Cardiac muscle cell (in vitro differentiated cells and primary cell): Measurements from ENCODE around the gene CACNA1H. TPM values are rescaled to one million over a fixed set of nuclear protein-coding genes. Genes with fewer than 3 reads are reported as not detected.

Experiments used
- DNase-seq, 2 donors: peaks; one replicate each; pipeline versions ENCODE4 v3.0.0 to v3.0.0-alpha.2; 2010 to 2017; ENCODE audit warnings: low read depth in 1 of 2, low spot score in 1 of 2
- H3K27ac ChIP-seq: fragments of 200-600 bp; sonication (generic); 2 replicates; pipeline ENCODE4 v1.5.1; 2016
- H3K27me3 ChIP-seq: fragments of 200-600 bp; sonication (generic); 2 replicates; pipeline ENCODE4 v1.6.0; 2016; ENCODE audit warnings: control low read depth
- H3K36me3 ChIP-seq: fragments of 200-600 bp; sonication (generic); 2 replicates; pipeline ENCODE4 v1.5.1; 2016; ENCODE audit warnings: control low read depth
- H3K4me1 ChIP-seq: fragments of 200-600 bp; sonication (generic); 2 replicates; pipeline ENCODE4 v1.8.1; 2017; ENCODE audit warnings: low read depth, mild to moderate bottlenecking, mixed run types
- H3K4me3 ChIP-seq: fragments of 200-600 bp; sonication (generic); 2 replicates; pipeline ENCODE4 v1.5.1; 2016; ENCODE audit warnings: mild to moderate bottlenecking
- H3K9me3 ChIP-seq: fragments of 200-600 bp; sonication (generic); 2 replicates; pipeline ENCODE4 v1.5.1; 2017; ENCODE audit warnings: low read depth, mild to moderate bottlenecking, control low read depth
- CTCF ChIP-seq: IDR thresholded peaks from 2 replicates; pipeline ENCODE4 v1.5.1; 2012; ENCODE audit warnings: low read depth, mild to moderate bottlenecking, low read length
- polyA plus RNA-seq: library from polyadenylated mRNA; unstranded; fragments of >200 nt; fragmentation: Nextera tagmentation; extraction: Ambion mirVana; gene quantifications from 2 replicates; pipeline ENCODE4 v1.2.1, GENCODE V29; 2016
- total RNA-seq: library from RNA; depleted of rRNA; stranded (reverse); fragments of >200 nt; gene quantifications from 2 replicates; pipeline ENCODE4 v1.2.3, GENCODE V29; 2016

Gene CACNA1H
- total and polyA plus RNA-seq, 2 experiments from 2014 or later: 8.9 to 66.1 TPM

- Histone ChIP-seq H3K9me3 (no peaks in the 10 kb centered on the region), H3K27ac (no peak overlapping the region), H3K4me3 (no peak overlapping the region), H3K36me3 (peaks cover 2% of the 10 kb centered on the region), H3K27me3 (no peaks in the 10 kb centered on the region), H3K4me1 (no peaks in the 10 kb centered on the region)
- no peak for TF ChIP-seq CTCF
- no peak for DNase-seq
Observed at GRCh38 chr16:1213796-1214372, 61.0 kb downstream of the CACNA1H start.

GRCh38 chr16:1214719-1215118 is 61.8 kb downstream of the CACNA1H start:
- Histone ChIP-seq H3K4me1 (no peaks in the 10 kb centered on the region), H3K9me3 (no peaks in the 10 kb centered on the region), H3K4me3 (no peak overlapping the region), H3K36me3 (peaks cover 2% of the 10 kb centered on the region), H3K27ac (no peak overlapping the region), H3K27me3 (no peaks in the 10 kb centered on the region)
- no peak for DNase-seq
- no peak for TF ChIP-seq CTCF

- no peak for DNase-seq
- Histone ChIP-seq H3K4me3 (no peak overlapping the region), H3K9me3 (no peaks in the 10 kb centered on the region), H3K36me3 (no peaks in the 10 kb centered on the region), H3K27ac (no peak overlapping the region), H3K4me1 (no peaks in the 10 kb centered on the region), H3K27me3 (no peaks in the 10 kb centered on the region)
- TF ChIP-seq CTCF: no peak
Observed at GRCh38 chr16:1215574-1216295, 62.8 kb downstream of the CACNA1H start.

GRCh38 chr16:1216296-1216619 is 63.4 kb downstream of the CACNA1H start:
- no peaks in the 10 kb centered on the region for H3K27me3 ChIP-seq
- H3K4me1 ChIP-seq: no peaks in the 10 kb centered on the region
- H3K36me3 ChIP-seq: no peaks in the 10 kb centered on the region
- H3K27ac ChIP-seq: no peak overlapping the region
- no peaks in the 10 kb centered on the region for H3K9me3 ChIP-seq
- no peak for DNase-seq
- H3K4me3 ChIP-seq: no peak overlapping the region
- no peak for TF ChIP-seq CTCF

GRCh38 chr16:1216681-1217400 is 63.9 kb downstream of the CACNA1H start:
- no peaks in the 10 kb centered on the region for H3K27me3 ChIP-seq
- H3K27ac ChIP-seq: no peak overlapping the region
- no peaks in the 10 kb centered on the region for H3K4me1 ChIP-seq
- H3K36me3 ChIP-seq: no peaks in the 10 kb centered on the region
- DNase-seq: no peak
- no peak for TF ChIP-seq CTCF
- no peaks in the 10 kb centered on the region for H3K9me3 ChIP-seq
- H3K4me3 ChIP-seq: no peak overlapping the region
